Activated naive CD8-positive, alpha-beta T cell treated with anti-CD3 and anti-CD28 coated beads, Interleukin-2, amount 50 U/mL, for 16 hours (primary cell): Measurements from ENCODE around the gene PRR20A.
"Not testable (repeated sequence)": the region's sequence is repeated elsewhere in the genome, so short reads cannot be mapped to it uniquely, and the experiment has no call there.

Source experiments
- DNase-seq: peaks from one replicate; pipeline ENCODE4 v3.0.0-alpha.2; 2020; ENCODE audit warnings: low read depth, low spot score

PRR20A gene

GRCh38 chr13:57140235-57140968, at the start of gene PRR20A:
TSS of gene PRR20A (plus strand) at chr13:57140918. CDS start at chr13:57141305, 387 bp downstream.
- not testable (repeated sequence) for DNase-seq

- DNase-seq, result no peak
Measured at GRCh38 chr13:57114945-57115344, 25.8 kb upstream of the PRR20A start.

- no peak for DNase-seq
Measured at GRCh38 chr13:57123681-57124080, 17.0 kb upstream of the PRR20A start.

- no peak for DNase-seq
Measured at GRCh38 chr13:57128909-57129308, 11.8 kb upstream of the PRR20A start.

GRCh38 chr13:57136093-57136492, 4.6 kb upstream of the PRR20A start:
- no peak for DNase-seq

- no peak for DNase-seq
Measured at GRCh38 chr13:57137585-57137984, 3.1 kb upstream of the PRR20A start.

GRCh38 chr13:57138988-57139387, 1.7 kb upstream of the PRR20A start:
- DNase-seq, result no peak

- DNase-seq, result not testable (repeated sequence)
Measured at GRCh38 chr13:57139781-57140180, 937 bp upstream of the PRR20A start.

- DNase-seq, result not testable (repeated sequence)
Measured at GRCh38 chr13:57147188-57147587, 6.5 kb downstream of the PRR20A start, which contains the start of gene PRR20B. TSS of gene PRR20B (plus strand) at chr13:57147488. CDS start at chr13:57147875, 387 bp downstream.

GRCh38 chr13:57148106-57148505, 7.4 kb downstream of the PRR20A start:
- not testable (repeated sequence) for DNase-seq

GRCh38 chr13:57153761-57154160, 13.0 kb downstream of the PRR20A start, which contains the start of gene PRR20C:
TSS of gene PRR20C (plus strand) at chr13:57154061. CDS start at chr13:57154448, 387 bp downstream.
- not testable (repeated sequence) for DNase-seq

- not testable (repeated sequence) for DNase-seq
Measured at GRCh38 chr13:57160332-57160731, 19.6 kb downstream of the PRR20A start, which contains the start of gene PRR20D. TSS of gene PRR20D (plus strand) at chr13:57160632. CDS start at chr13:57161019, 387 bp downstream.

GRCh38 chr13:57166897-57167296, 26.2 kb downstream of the PRR20A start, which contains the start of gene PRR20E:
TSS of gene PRR20E (plus strand) at chr13:57167197. CDS start at chr13:57167584, 387 bp downstream.
- not testable (repeated sequence) for DNase-seq

- DNase-seq, result no peak
Measured at GRCh38 chr13:57191667-57192066, 50.9 kb downstream of the PRR20A start.
